Measurements from ENCODE around the gene NOP16.

NOP16 gene

DNA sequence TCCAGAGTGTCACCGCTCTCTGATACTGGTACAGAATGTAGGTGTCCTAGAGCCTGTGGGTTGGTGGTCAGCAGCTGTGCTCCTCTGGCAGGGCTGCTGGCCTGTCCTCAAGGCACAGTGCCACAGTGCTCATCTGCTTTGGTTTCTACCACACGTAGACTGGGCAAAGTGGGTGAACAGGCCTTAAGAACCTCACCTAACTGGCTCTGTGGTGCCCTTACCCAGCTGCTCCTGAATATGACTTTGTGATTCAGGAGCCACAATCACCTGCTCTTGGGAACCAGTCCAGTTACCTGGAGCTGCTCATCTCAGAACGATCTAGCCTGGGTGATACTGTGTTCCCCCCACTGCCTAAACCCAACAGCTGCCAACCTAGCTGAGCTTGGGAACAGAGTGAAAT is 6.4 kb downstream of the NOP16 start:
- TF ChIP-seq L3MBTL2 (conservative IDR thresholded peaks at IDR 0.05) = no peak
- TF ChIP-seq HDGF (IDR thresholded peaks at IDR 0.05; ENCODE audit: borderline replicate concordance) = no peak
- TF ChIP-seq SP1 (IDR thresholded peaks at IDR 0.05) = no peak
- TF ChIP-seq TARDBP (IDR thresholded peaks at IDR 0.05) = no peak
- TF ChIP-seq BHLHE40 (IDR thresholded peaks at IDR 0.05; ENCODE audit: borderline replicate concordance) = no peak
- no peak for TF ChIP-seq ARNT (IDR thresholded peaks at IDR 0.05)
- TF ChIP-seq ZNF384 (IDR thresholded peaks at IDR 0.05) = no peak
- TF ChIP-seq NFRKB (IDR thresholded peaks at IDR 0.05) = no peak
- TF ChIP-seq SUZ12 (IDR thresholded peaks at IDR 0.05) = no peak
- no peak for TF ChIP-seq CTBP1 (IDR thresholded peaks at IDR 0.05; ENCODE audit: borderline replicate concordance)
- no peak for TF ChIP-seq ELF4 (IDR thresholded peaks at IDR 0.05)
- TF ChIP-seq, protein P1, sequence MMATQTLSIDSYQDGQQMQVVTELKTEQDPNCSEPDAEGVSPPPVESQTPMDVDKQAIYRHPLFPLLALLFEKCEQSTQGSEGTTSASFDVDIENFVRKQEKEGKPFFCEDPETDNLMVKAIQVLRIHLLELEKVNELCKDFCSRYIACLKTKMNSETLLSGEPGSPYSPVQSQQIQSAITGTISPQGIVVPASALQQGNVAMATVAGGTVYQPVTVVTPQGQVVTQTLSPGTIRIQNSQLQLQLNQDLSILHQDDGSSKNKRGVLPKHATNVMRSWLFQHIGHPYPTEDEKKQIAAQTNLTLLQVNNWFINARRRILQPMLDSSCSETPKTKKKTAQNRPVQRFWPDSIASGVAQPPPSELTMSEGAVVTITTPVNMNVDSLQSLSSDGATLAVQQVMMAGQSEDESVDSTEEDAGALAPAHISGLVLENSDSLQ (IDR thresholded peaks at IDR 0.05) = no peak
- no peak for TF ChIP-seq FOXK2 (IDR thresholded peaks at IDR 0.05)
- no peak for TF ChIP-seq LEF1 (IDR thresholded peaks at IDR 0.05; ENCODE audit: borderline replicate concordance)
- no peak for TF ChIP-seq FOXA1 (IDR thresholded peaks at IDR 0.05)
- TF ChIP-seq FOXM1 (IDR thresholded peaks at IDR 0.05; ENCODE audit: borderline replicate concordance) = no peak
- CTCF ChIA-PET = no interaction called here

DNA sequence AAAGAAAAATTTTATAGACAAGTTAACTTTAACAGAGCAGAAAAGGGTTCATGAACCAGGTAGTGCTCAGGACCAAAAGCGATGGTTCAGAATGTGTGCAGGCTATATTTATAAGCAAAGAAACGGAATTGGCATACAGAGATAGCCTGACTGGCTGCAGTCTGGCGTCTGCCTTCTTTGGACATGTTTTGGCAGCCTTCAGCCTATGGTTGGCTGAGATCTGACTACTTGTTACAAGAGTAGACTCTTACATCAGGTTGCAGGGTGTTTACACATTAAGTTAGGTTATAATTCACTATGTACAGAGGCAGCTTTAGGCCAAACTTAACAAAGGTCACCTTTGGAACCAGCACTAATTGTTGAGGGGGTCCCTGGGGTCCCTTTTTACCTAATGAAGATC is 7.0 kb downstream of the NOP16 start:
- CTCF ChIA-PET = no interaction called here
- DNase-seq (ENCODE audit: extremely low spot score) = no peak
- TF ChIP-seq SUZ12 (IDR thresholded peaks at IDR 0.05) (no peak), FOXM1 (IDR thresholded peaks at IDR 0.05; ENCODE audit: borderline replicate concordance) (no peak), LEF1 (IDR thresholded peaks at IDR 0.05; ENCODE audit: borderline replicate concordance) (no peak), NFRKB (IDR thresholded peaks at IDR 0.05) (no peak), BHLHE40 (IDR thresholded peaks at IDR 0.05; ENCODE audit: borderline replicate concordance) (no peak), ELF4 (IDR thresholded peaks at IDR 0.05) (no peak), FOXA1 (IDR thresholded peaks at IDR 0.05) (no peak), L3MBTL2 (conservative IDR thresholded peaks at IDR 0.05) (no peak), TARDBP (IDR thresholded peaks at IDR 0.05) (no peak), ARNT (IDR thresholded peaks at IDR 0.05) (no peak), HDGF (IDR thresholded peaks at IDR 0.05; ENCODE audit: borderline replicate concordance) (no peak), FOXK2 (IDR thresholded peaks at IDR 0.05) (no peak), SP1 (IDR thresholded peaks at IDR 0.05) (no peak), ZNF384 (IDR thresholded peaks at IDR 0.05) (no peak), CTBP1 (IDR thresholded peaks at IDR 0.05; ENCODE audit: borderline replicate concordance) (no peak)
- TF ChIP-seq, protein P1 (IDR thresholded peaks at IDR 0.05) = no peak
- POLR2A ChIA-PET = interaction anchor here (0.9 kb wide), 1 partner anchor 66 kb away, joined by 3 read pairs; the partner anchor contains the start of gene FAF2

More for the DNA sequence above, 6.4 kb downstream of the NOP16 start:
- DNase-seq (ENCODE audit: extremely low spot score) = no peak
- POLR2A ChIA-PET = interaction anchor here (0.9 kb wide), 1 partner anchor 66 kb away, joined by 3 read pairs; the partner anchor contains the start of gene FAF2

- DNase-seq (ENCODE audit: extremely low spot score) = no peak
- POLR2A ChIA-PET = no interaction called here
- TF ChIP-seq BHLHE40 (IDR thresholded peaks at IDR 0.05; ENCODE audit: borderline replicate concordance) = no peak
- no peak for TF ChIP-seq TARDBP (IDR thresholded peaks at IDR 0.05)
- TF ChIP-seq FOXA1 (IDR thresholded peaks at IDR 0.05) = no peak
- TF ChIP-seq L3MBTL2 (conservative IDR thresholded peaks at IDR 0.05) = no peak
- TF ChIP-seq NFRKB (IDR thresholded peaks at IDR 0.05) = no peak
- TF ChIP-seq ELF4 (IDR thresholded peaks at IDR 0.05) = no peak
- TF ChIP-seq FOXM1 (IDR thresholded peaks at IDR 0.05; ENCODE audit: borderline replicate concordance) = no peak
- TF ChIP-seq LEF1 (IDR thresholded peaks at IDR 0.05; ENCODE audit: borderline replicate concordance) = no peak
- TF ChIP-seq FOXK2 (IDR thresholded peaks at IDR 0.05) = no peak
- TF ChIP-seq ZNF384 (IDR thresholded peaks at IDR 0.05) = no peak
- no peak for TF ChIP-seq CTBP1 (IDR thresholded peaks at IDR 0.05; ENCODE audit: borderline replicate concordance)
- TF ChIP-seq, protein P1 (IDR thresholded peaks at IDR 0.05) = no peak
- no peak for TF ChIP-seq SP1 (IDR thresholded peaks at IDR 0.05)
- no peak for TF ChIP-seq SUZ12 (IDR thresholded peaks at IDR 0.05)
- TF ChIP-seq HDGF (IDR thresholded peaks at IDR 0.05; ENCODE audit: borderline replicate concordance) = no peak
- CTCF ChIA-PET = interaction anchor here (0.6 kb wide), 1 partner anchor 25 kb away, joined by 3 read pairs; no protein-coding TSS in a partner anchor
These were observed 8.5 kb downstream of the NOP16 start for GRCh38 chr5:176379881-176380280.

GRCh38 chr5:176373100-176373818 is 15.1 kb downstream of the NOP16 start:
- TF ChIP-seq ELF4 (IDR thresholded peaks at IDR 0.05) (no peak), TARDBP (IDR thresholded peaks at IDR 0.05) (no peak)
- no peak for DNase-seq (ENCODE audit: extremely low spot score)
- POLR2A ChIA-PET = interaction anchor here (1.8 kb wide), 1 partner anchor 75 kb away, joined by 5 read pairs; the partner anchor contains the start of gene FAF2
- CTCF ChIA-PET = no interaction called here

DNA sequence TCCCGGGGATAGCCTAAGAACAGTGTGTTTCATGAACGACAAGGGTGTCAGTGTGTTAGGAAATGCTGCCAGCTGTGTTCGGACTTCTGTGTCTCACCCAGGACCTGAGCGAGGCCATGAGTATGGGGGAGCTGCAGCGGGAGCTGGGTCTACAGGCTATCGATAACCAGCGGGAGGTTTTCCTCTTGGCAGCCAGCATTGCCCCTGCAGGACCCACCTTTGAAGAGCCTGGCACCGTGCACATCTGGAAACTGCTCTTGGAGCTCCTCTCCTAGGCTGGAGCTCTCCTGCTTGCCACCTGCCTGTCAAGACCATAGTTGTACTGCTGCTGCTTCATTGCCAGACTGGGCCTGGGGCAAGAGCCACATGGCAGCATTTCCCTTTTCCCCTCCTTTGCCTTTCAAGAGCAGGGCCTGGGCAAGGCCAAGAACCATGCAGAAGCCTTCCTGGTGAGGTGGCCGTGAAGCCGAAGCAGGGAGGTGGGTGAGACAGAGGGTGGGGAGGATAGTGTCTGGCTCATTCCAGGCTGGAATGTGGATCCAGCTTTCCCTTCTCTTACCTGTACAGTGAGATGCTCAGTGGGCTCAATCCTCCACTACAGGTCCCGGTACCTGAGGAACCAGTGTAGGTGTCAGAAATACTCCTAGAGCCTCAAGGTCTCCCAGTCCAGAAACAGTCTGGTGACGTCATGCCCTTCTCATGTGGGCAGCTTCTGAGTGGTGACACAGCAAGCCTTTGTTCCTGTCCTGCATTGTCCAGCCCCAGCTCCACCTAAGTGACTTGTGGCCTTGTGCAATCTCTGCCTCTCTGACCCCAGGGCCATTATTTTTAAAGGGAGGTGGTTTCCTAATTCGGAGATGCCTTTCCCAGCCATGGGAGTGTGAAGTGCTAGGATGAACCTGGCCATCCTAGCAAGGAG is 16.5 kb downstream of the NOP16 start:
- DNase-seq (ENCODE audit: extremely low spot score) = no peak
- TF ChIP-seq ZNF384 (IDR thresholded peaks at IDR 0.05) = no peak
- no peak for TF ChIP-seq LEF1 (IDR thresholded peaks at IDR 0.05; ENCODE audit: borderline replicate concordance)
- TF ChIP-seq FOXM1 (IDR thresholded peaks at IDR 0.05; ENCODE audit: borderline replicate concordance) = no peak
- TF ChIP-seq NFRKB (IDR thresholded peaks at IDR 0.05) = no peak
- TF ChIP-seq ARNT (IDR thresholded peaks at IDR 0.05) = no peak
- TF ChIP-seq TARDBP (IDR thresholded peaks at IDR 0.05) = no peak
- no peak for TF ChIP-seq SP1 (IDR thresholded peaks at IDR 0.05)
- no peak for TF ChIP-seq SUZ12 (IDR thresholded peaks at IDR 0.05)
- TF ChIP-seq FOXA1 (IDR thresholded peaks at IDR 0.05) = no peak
- TF ChIP-seq L3MBTL2 (conservative IDR thresholded peaks at IDR 0.05) = no peak
- TF ChIP-seq FOXK2 (IDR thresholded peaks at IDR 0.05) = no peak
- TF ChIP-seq, protein P1 (IDR thresholded peaks at IDR 0.05) = no peak
- TF ChIP-seq CTBP1 (IDR thresholded peaks at IDR 0.05; ENCODE audit: borderline replicate concordance) = no peak
- TF ChIP-seq BHLHE40 (IDR thresholded peaks at IDR 0.05; ENCODE audit: borderline replicate concordance) = no peak
- TF ChIP-seq ELF4 (IDR thresholded peaks at IDR 0.05) = no peak
- no peak for TF ChIP-seq HDGF (IDR thresholded peaks at IDR 0.05; ENCODE audit: borderline replicate concordance)
- POLR2A ChIA-PET = interaction anchor here (1.6 to 1.8 kb wide), 2 partner anchors 10 to 76 kb away, joined by 4 to 5 read pairs; partner anchors contain the start of gene FAF2
- CTCF ChIA-PET = no interaction called here

Data from HEK293T (cell line).